Prostate gland (tissue), 2 donors: ENCODE results near the gene TMTC4. TPM values are rescaled to one million over a fixed set of nuclear protein-coding genes. Genes with fewer than 3 reads are reported as not detected.
A peak's percentile ranks its signal among the peaks of the same experiment; 100 is the strongest.

Experiments used
- DNase-seq: peaks from one replicate; pipeline ENCODE4 v3.0.0-alpha.2; 2019; ENCODE audit warnings: low spot score
- H3K27ac ChIP-seq, 2 donors: fragments of 200-600 bp; sonication (generic); 2 replicates each; pipeline ENCODE4 v1.5.1; 2017 to 2019
- H3K27me3 ChIP-seq: fragments of 200-600 bp; sonication (generic); replicated peaks from 2 replicates; pipeline ENCODE4 v1.5.1; 2019; ENCODE audit not compliant: insufficient read depth
- H3K36me3 ChIP-seq, 2 donors: fragments of 200-600 bp; sonication (generic); 1 replicate in 1 of 2; 2 replicates in 1 of 2; pipeline versions ENCODE4 v1.5.1 to v1.8.1; 2017 to 2019
- H3K4me1 ChIP-seq: fragments of 200-600 bp; sonication (generic); replicated peaks from 2 replicates; pipeline ENCODE4 v1.5.1; 2019
- H3K4me3 ChIP-seq, 2 donors: fragments of 200-600 bp; sonication (generic); 2 replicates each; pipeline ENCODE4 v1.5.1; 2017 to 2019
- H3K9me3 ChIP-seq: fragments of 200-600 bp; sonication (generic); 2 replicates; pipeline ENCODE4 v1.5.1; 2017
- POLR2A ChIP-seq: fragments of 450-650 bp; IDR thresholded peaks from one replicate; pipeline ENCODE4 v1.6.1; 2016; ENCODE audit warnings: antibody characterized with exemption, mild to moderate bottlenecking
- POLR2AphosphoS5 ChIP-seq: sonication (generic); formaldehyde crosslinking; IDR thresholded peaks from one replicate; pipeline ENCODE4 v1.6.1; 2017; ENCODE audit warnings: antibody characterized with exemption
- WGBS: methylation state at CpG from one replicate; pipeline ENCODE4 v1.1.5; 2018; 5-methylcytosine and 5-hydroxymethylcytosine counted together
- intact Hi-C: fragments of 100-400 bp; cut with DNase I; formaldehyde crosslinking; loops from one replicate; pipeline ENCODE4 v1.14.2; 2022
- total RNA-seq, 2 donors: library from RNA; depleted of rRNA; stranded (reverse); fragments of >200 nt; gene quantifications; one replicate each; pipeline ENCODE4 v1.1.0, GENCODE V29; 2016
- TF ChIP-seq, protein P1 (sequence below), 4 experiments: fragments of 200-600 bp in 2 of 4; fragments of 450-650 bp in 2 of 4; sonication (generic) in 2 of 4; IDR thresholded peaks; 1 replicate in 3 of 4; 2 replicates in 1 of 4; pipeline ENCODE4 v1.5.1; 2016 to 2019; ENCODE audit warnings: antibody characterized with exemption in 4 of 4, mild to moderate bottlenecking in 2 of 4, moderate library complexity in 2 of 4

Gene TMTC4
- total RNA-seq, 2 donors from 2014 or later, result 20.2 to 22.4 TPM

DNA sequence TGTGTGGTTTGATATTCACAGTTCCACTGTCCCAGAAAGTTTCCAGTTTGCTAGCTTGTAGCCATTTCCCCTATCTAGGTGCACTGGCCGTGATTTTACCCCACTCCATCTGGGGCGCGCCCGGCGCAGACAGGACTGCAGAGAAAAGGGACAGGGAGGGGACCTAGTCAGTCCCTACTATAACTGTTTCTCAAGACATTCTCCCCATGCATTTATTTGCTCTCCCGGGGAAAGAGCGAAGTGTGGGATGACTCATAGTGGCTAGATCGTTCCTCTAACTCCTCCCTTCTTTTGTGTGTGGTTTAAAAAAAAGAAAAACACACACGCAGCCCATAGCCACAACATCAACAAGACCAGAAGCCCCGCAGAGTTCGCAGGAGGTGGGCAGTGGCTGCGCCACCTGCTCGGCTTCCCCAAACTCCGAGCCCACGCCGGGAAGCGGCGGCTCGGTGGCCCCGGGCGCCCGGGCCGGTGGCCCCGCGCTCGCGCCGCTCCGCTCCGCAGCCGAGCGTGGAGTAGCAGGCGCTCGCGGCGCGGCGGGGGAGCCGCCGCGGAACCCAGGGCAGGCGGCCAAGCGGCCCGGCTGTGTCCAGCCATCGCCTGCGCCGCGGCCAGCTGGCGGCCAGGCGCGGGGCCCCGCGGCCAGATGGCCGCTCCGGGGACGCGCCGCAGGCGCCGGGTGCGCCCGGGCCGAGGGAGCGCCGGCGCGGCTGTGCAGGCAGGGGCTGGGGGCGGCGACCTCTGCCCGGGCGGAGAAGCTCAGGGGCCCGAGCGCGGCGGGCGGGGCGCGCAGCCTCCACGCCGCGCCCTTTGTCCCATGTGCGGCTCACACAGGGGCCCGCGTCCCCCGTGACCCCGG, 653 bp downstream of the TMTC4 start:
- Histone ChIP-seq H3K36me3 (no peaks in the 10 kb centered on the region), H3K4me1 (no peaks in the 10 kb centered on the region), H3K9me3 (no peaks in the 10 kb centered on the region), H3K27ac (peak overlapping the region; percentile 69 to 79), H3K4me3 (peak overlapping the region; percentile 80 to 98), H3K27me3 (no peaks in the 10 kb centered on the region)
- TF ChIP-seq POLR2AphosphoS5, result peak; percentile 4
- TF ChIP-seq, protein P1, sequence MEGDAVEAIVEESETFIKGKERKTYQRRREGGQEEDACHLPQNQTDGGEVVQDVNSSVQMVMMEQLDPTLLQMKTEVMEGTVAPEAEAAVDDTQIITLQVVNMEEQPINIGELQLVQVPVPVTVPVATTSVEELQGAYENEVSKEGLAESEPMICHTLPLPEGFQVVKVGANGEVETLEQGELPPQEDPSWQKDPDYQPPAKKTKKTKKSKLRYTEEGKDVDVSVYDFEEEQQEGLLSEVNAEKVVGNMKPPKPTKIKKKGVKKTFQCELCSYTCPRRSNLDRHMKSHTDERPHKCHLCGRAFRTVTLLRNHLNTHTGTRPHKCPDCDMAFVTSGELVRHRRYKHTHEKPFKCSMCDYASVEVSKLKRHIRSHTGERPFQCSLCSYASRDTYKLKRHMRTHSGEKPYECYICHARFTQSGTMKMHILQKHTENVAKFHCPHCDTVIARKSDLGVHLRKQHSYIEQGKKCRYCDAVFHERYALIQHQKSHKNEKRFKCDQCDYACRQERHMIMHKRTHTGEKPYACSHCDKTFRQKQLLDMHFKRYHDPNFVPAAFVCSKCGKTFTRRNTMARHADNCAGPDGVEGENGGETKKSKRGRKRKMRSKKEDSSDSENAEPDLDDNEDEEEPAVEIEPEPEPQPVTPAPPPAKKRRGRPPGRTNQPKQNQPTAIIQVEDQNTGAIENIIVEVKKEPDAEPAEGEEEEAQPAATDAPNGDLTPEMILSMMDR (IDR thresholded peaks at IDR 0.05), result no peak
- intact Hi-C loops, result no loop called here
- under 1% methylated on average over 60 of the region's 86 CpGs for WGBS
- DNase-seq, result peak; percentile 14

DNA sequence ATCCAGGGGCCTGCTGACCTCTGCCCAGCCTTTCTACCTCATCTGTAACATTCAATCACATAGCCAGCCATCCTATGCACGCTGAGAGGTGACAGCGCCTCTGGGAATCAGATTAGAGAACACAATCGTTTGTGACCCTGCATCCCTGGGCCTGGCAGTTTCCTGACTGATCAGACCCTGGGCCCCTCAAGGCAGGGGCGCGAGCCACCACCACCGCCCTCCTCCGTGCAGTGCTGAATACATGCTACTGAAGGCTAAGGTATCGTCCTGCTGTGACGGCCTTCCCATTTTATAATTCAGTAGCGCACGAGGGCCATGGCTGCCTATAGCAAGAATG, 1.3 kb downstream of the TMTC4 start:
- DNase-seq, result no peak
- Histone ChIP-seq H3K36me3 (no peaks in the 10 kb centered on the region), H3K4me3 (peak overlapping the region; percentile 80 to 98), H3K27me3 (no peaks in the 10 kb centered on the region), H3K27ac (no peak overlapping the region), H3K4me1 (no peaks in the 10 kb centered on the region), H3K9me3 (no peaks in the 10 kb centered on the region)
- intact Hi-C loops, result no loop called here
- TF ChIP-seq POLR2AphosphoS5 (no peak), POLR2A (no peak)
- TF ChIP-seq, protein P1 (IDR thresholded peaks at IDR 0.05), result no peak
- WGBS, result 32% methylated on average over 11 of the region's 11 CpGs

DNA sequence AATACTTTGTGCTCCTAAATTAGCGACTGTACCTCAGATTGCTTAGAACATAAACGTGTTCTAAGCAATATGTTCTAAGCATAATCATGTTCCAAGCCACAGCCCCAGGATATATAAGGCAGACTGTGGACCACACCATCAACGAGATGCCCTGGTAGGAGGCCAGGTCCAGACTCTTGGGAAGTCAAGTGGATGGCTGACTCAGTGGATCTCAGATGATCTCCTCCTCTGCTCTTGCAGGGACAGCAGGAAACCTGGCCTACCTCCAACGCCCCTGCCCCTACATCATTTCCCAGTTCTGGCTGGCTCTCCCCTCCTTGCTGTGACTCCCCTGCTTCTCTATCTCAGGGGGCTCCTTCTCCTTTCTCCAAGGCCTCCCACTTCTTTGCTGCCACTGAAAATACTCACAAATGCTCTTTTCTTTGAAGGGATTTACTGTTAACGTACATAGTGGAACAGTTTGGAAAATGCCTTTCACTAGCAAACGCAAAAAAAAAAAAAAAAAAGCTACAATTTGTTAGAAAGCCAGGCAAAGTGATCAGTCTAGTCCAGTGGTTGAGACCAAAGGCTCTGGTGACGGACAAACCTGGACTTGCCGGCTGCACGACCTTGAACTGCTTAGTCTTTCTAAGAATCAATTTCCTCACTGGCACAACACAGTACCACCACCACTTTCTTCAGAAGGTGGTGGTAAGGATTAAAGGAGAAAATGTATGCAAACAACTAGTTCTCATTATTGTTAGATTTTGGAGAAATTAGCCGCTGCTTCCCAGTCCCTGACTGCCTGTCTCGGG, 3.0 kb downstream of the TMTC4 start:
- no peaks in the 10 kb centered on the region for H3K27me3 ChIP-seq
- H3K27ac ChIP-seq, result no peak overlapping the region
- intact Hi-C loops, result no loop called here
- TF ChIP-seq, protein P1 (IDR thresholded peaks at IDR 0.05), result no peak
- TF ChIP-seq POLR2A (no peak), POLR2AphosphoS5 (no peak)
- H3K4me3 ChIP-seq, result no peak overlapping the region
- no peaks in the 10 kb centered on the region for H3K4me1 ChIP-seq
- no peak for DNase-seq
- WGBS, result 93% methylated on average over 11 of the region's 11 CpGs
- H3K9me3 ChIP-seq, result no peaks in the 10 kb centered on the region
- H3K36me3 ChIP-seq, result no peaks in the 10 kb centered on the region

DNA sequence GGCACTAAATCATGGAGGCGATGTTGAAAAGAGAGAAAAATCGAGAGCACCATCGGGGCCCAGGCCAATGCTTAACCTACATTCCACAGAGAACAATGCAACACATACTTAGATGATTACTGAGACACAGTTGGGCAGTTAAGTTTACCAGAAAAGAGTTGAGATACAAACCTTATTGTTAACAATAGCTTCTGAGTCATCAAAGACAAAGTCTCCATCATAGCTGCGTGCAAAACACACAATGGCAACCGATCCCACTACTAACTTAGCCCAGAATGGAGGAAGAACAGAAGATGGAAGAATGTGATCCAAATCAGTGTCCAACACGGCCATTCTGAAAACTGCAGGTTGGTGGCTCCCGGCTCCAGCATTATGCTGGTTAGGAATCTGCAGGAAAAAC, 6.2 kb downstream of the TMTC4 start:
- Histone ChIP-seq H3K9me3 (no peaks in the 10 kb centered on the region), H3K4me1 (no peaks in the 10 kb centered on the region), H3K27ac (no peak overlapping the region), H3K27me3 (no peaks in the 10 kb centered on the region), H3K4me3 (no peak overlapping the region), H3K36me3 (no peaks in the 10 kb centered on the region)
- 83% methylated on average over 7 of the region's 7 CpGs for WGBS
- TF ChIP-seq POLR2AphosphoS5 (no peak), POLR2A (no peak)
- TF ChIP-seq, protein P1 (IDR thresholded peaks at IDR 0.05), result no peak
- intact Hi-C loops, result no loop called here
- DNase-seq, result no peak
